GM23338 (cell line): ENCODE data around the gene CUX1.

Experiments
- CTCF ChIP-seq, 2 experiments: fragments of 200-600 bp in 1 of 2; sonication (generic) in 1 of 2; conservative IDR thresholded peaks; 2 replicates each; pipeline versions ENCODE4 v1.5.1 to v1.6.1; 2016 to 2017; ENCODE audit warnings: antibody characterized with exemption in 2 of 2, low read depth in 2 of 2, mild to moderate bottlenecking in 2 of 2, moderate library complexity in 1 of 2
- EZH2phosphoT487 ChIP-seq: fragments of 200-600 bp; sonication (generic); IDR thresholded peaks from one replicate; pipeline ENCODE4 v1.8.1; 2018; ENCODE audit warnings: antibody characterized with exemption; ENCODE audit not compliant: unreplicated experiment
- JUNB ChIP-seq: IDR thresholded peaks from one replicate; pipeline ENCODE4 v1.6.1; 2016; ENCODE audit warnings: antibody characterized with exemption; ENCODE audit not compliant: unreplicated experiment
- POLR2AphosphoS5 ChIP-seq: IDR thresholded peaks from 2 replicates; pipeline ENCODE4 v1.6.1; 2016; ENCODE audit warnings: antibody characterized with exemption, low read depth

- TF ChIP-seq POLR2AphosphoS5 (no peak), CTCF (conservative IDR thresholded peaks at IDR 0.05; ENCODE audit: low read depth in 2 of 2) (no peak), JUNB (no peak), EZH2phosphoT487 (no peak)
These were observed 489.7 kb downstream of the CUX1 start for GRCh38 chr7:102306916-102307677.
